Trophoblast cell (in vitro differentiated cells and primary cell): ENCODE data around the gene USB1.

ENCODE experiments used
- DNase-seq, 2 donors: peaks; one replicate each; pipeline ENCODE4 v3.0.0-alpha.2; 2016
- H2AFZ ChIP-seq: 2 replicates; pipeline ENCODE4 v1.6.1; 2013; ENCODE audit warnings: low read length, moderate library complexity, mild to moderate bottlenecking; ENCODE audit not compliant: insufficient read depth, poor library complexity
- H2AK5ac ChIP-seq: 2 replicates; pipeline ENCODE4 v1.6.1; 2013; ENCODE audit warnings: mild to moderate bottlenecking, low read length
- H2BK120ac ChIP-seq: 2 replicates; pipeline ENCODE4 v1.6.1; 2013; ENCODE audit warnings: low read length, mild to moderate bottlenecking, moderate library complexity; ENCODE audit not compliant: insufficient read depth, poor library complexity
- H2BK12ac ChIP-seq: 2 replicates; pipeline ENCODE4 v1.6.1; 2013; ENCODE audit warnings: mild to moderate bottlenecking, low read length, moderate library complexity
- H2BK5ac ChIP-seq: 2 replicates; pipeline ENCODE4 v1.6.1; 2013; ENCODE audit warnings: low read length, low read depth, moderate library complexity, mild to moderate bottlenecking; ENCODE audit not compliant: poor library complexity
- H3K14ac ChIP-seq: 2 replicates; pipeline ENCODE4 v1.6.1; 2013; ENCODE audit warnings: mild to moderate bottlenecking, low read length
- H3K18ac ChIP-seq: 2 replicates; pipeline ENCODE4 v1.6.1; 2013; ENCODE audit warnings: mild to moderate bottlenecking, low read length
- H3K23ac ChIP-seq: 2 replicates; pipeline ENCODE4 v1.6.1; 2013; ENCODE audit warnings: low read length
- H3K27ac ChIP-seq: 2 replicates; pipeline ENCODE4 v1.5.1; 2013; ENCODE audit warnings: low read depth, mild to moderate bottlenecking, inconsistent platforms, low read length, moderate library complexity
- H3K27me3 ChIP-seq: 2 replicates; pipeline ENCODE4 v1.6.1; 2013; ENCODE audit warnings: inconsistent platforms, mild to moderate bottlenecking, low read length, moderate library complexity; ENCODE audit not compliant: insufficient read depth
- H3K36me3 ChIP-seq, 2 experiments: 1 replicate in 1 of 2; 2 replicates in 1 of 2; pipeline ENCODE4 v1.6.1; 2013; ENCODE audit warnings: low read length in 2 of 2, mild to moderate bottlenecking in 2 of 2, moderate library complexity in 1 of 2; ENCODE audit not compliant: insufficient read depth in 2 of 2, control insufficient read depth in 1 of 2
- H3K4ac ChIP-seq: 2 replicates; pipeline ENCODE4 v1.6.1; 2013; ENCODE audit warnings: low read depth, mild to moderate bottlenecking, low read length, moderate library complexity
- H3K4me1 ChIP-seq, 2 experiments: 1 replicate in 1 of 2; 2 replicates in 1 of 2; pipeline ENCODE4 v1.6.1; 2013; ENCODE audit warnings: low read length in 2 of 2, mild to moderate bottlenecking in 2 of 2, moderate library complexity in 1 of 2; ENCODE audit not compliant: insufficient read depth in 2 of 2, control insufficient read depth in 1 of 2
- H3K4me2 ChIP-seq: 2 replicates; pipeline ENCODE4 v1.6.1; 2013; ENCODE audit warnings: inconsistent platforms, mild to moderate bottlenecking, low read length, moderate library complexity
- H3K4me3 ChIP-seq: 2 replicates; pipeline ENCODE4 v1.5.1; 2013; ENCODE audit warnings: mild to moderate bottlenecking, low read depth, low read length, inconsistent platforms
- H3K79me1 ChIP-seq: one replicate; pipeline ENCODE4 v1.6.1; 2013; ENCODE audit warnings: low read length
- H3K79me2 ChIP-seq: 2 replicates; pipeline ENCODE4 v1.6.1; 2013; ENCODE audit warnings: low read length, mild to moderate bottlenecking; ENCODE audit not compliant: control insufficient read depth, insufficient read depth, poor library complexity
- H3K9ac ChIP-seq: 2 replicates; pipeline ENCODE4 v1.6.1; 2013; ENCODE audit warnings: mild to moderate bottlenecking, low read length
- H3K9me3 ChIP-seq: 2 replicates; pipeline ENCODE4 v1.6.1; 2013; ENCODE audit warnings: low read depth, mild to moderate bottlenecking, control low read depth, inconsistent platforms, low read length; ENCODE audit not compliant: insufficient read depth
- H4K12ac ChIP-seq: 2 replicates; pipeline ENCODE4 v1.6.1; 2013; ENCODE audit warnings: low read depth, mild to moderate bottlenecking, low read length, moderate library complexity
- H4K8ac ChIP-seq: 2 replicates; pipeline ENCODE4 v1.6.1; 2013; ENCODE audit warnings: low read depth, mild to moderate bottlenecking, low read length, moderate library complexity
- H4K91ac ChIP-seq: one replicate; pipeline ENCODE4 v1.6.1; 2013; ENCODE audit warnings: low read depth, mild to moderate bottlenecking, low read length, moderate library complexity
- WGBS: extraction: QIAGEN DNeasy Blood & Tissue Kit; methylation state at CpG from one replicate; pipeline ENCODE4 v1.1.7; 2013; ENCODE audit warnings: missing lambda C conversion rate; ENCODE audit not compliant: insufficient read length, insufficient coverage; ENCODE audit errors: extremely low coverage; 5-methylcytosine and 5-hydroxymethylcytosine counted together

The USB1 gene

GRCh38 chr16:58032710-58033293, 31.6 kb downstream of the USB1 start:
- Histone ChIP-seq H3K4me2 (peak overlapping the region; percentile 17), H3K23ac (no peak overlapping the region), H3K4me3 (no peak overlapping the region), H3K79me1 (peaks cover 6% of the 10 kb centered on the region), H3K14ac (peak overlapping the region; percentile 76), H3K9me3 (peaks cover 2% of the 10 kb centered on the region), H3K36me3 (peaks cover 0 to 5% of the 10 kb centered on the region in 2 experiments), H3K27ac (peak overlapping the region; percentile 61), H2AK5ac (peak overlapping the region; percentile 51), H3K4me1 (peaks cover 43 to 52% of the 10 kb centered on the region in 2 experiments), H4K8ac (peak overlapping the region; percentile 47), H2BK12ac (peak overlapping the region; percentile 74), H3K27me3 (no peaks in the 10 kb centered on the region), H3K79me2 (no peaks in the 10 kb centered on the region), H3K4ac (peak overlapping the region; percentile 65), H2AFZ (no peak overlapping the region), H2BK120ac (peak overlapping the region; percentile 56), H4K12ac (peak overlapping the region; percentile 27), H4K91ac (peak overlapping the region; percentile 58), H3K9ac (no peak overlapping the region), H3K18ac (peak overlapping the region; percentile 73), H2BK5ac (peak overlapping the region; percentile 64)
- no peak for DNase-seq
- WGBS: no CpG with 5 or more reads among the region's 15 CpGs

- Histone ChIP-seq H3K4me1 (peaks cover 30 to 38% of the 10 kb centered on the region in 2 experiments), H3K27ac (no peak overlapping the region), H3K4me3 (no peak overlapping the region), H4K8ac (no peak overlapping the region), H4K91ac (no peak overlapping the region), H3K79me2 (no peaks in the 10 kb centered on the region), H2AK5ac (no peak overlapping the region), H3K4ac (no peak overlapping the region), H3K27me3 (no peaks in the 10 kb centered on the region), H3K18ac (no peak overlapping the region), H2BK12ac (no peak overlapping the region), H3K9ac (no peak overlapping the region), H2BK5ac (no peak overlapping the region), H3K14ac (no peak overlapping the region), H2BK120ac (no peak overlapping the region), H3K23ac (no peak overlapping the region), H3K36me3 (peaks cover 8 to 12% of the 10 kb centered on the region in 2 experiments), H3K79me1 (peaks cover 6% of the 10 kb centered on the region), H2AFZ (no peak overlapping the region), H3K4me2 (no peak overlapping the region), H4K12ac (no peak overlapping the region), H3K9me3 (peaks cover 2% of the 10 kb centered on the region)
- no CpG with 5 or more reads among the region's 14 CpGs for WGBS
- no peak for DNase-seq
Measured at GRCh38 chr16:58034128-58034685, 33.0 kb downstream of the USB1 start.

- WGBS: no CpG with 5 or more reads among the region's 11 CpGs
- no peak for DNase-seq
- Histone ChIP-seq H3K79me2 (no peaks in the 10 kb centered on the region), H2BK5ac (no peak overlapping the region), H3K79me1 (peaks cover 6% of the 10 kb centered on the region), H2AK5ac (no peak overlapping the region), H3K27ac (no peak overlapping the region), H3K4ac (no peak overlapping the region), H3K36me3 (peaks cover 10 to 14% of the 10 kb centered on the region in 2 experiments), H4K91ac (no peak overlapping the region), H3K23ac (no peak overlapping the region), H2BK120ac (no peak overlapping the region), H3K9me3 (peaks cover 2% of the 10 kb centered on the region), H3K4me1 (peaks cover 28 to 36% of the 10 kb centered on the region in 2 experiments), H3K9ac (no peak overlapping the region), H4K12ac (no peak overlapping the region), H2AFZ (no peak overlapping the region), H3K4me2 (no peak overlapping the region), H3K27me3 (no peaks in the 10 kb centered on the region), H3K14ac (no peak overlapping the region), H3K4me3 (no peak overlapping the region), H4K8ac (no peak overlapping the region), H3K18ac (no peak overlapping the region), H2BK12ac (no peak overlapping the region)
Measured at GRCh38 chr16:58034774-58035173, 33.6 kb downstream of the USB1 start.

- H3K27me3 ChIP-seq: no peaks in the 10 kb centered on the region
- H3K14ac ChIP-seq: no peak overlapping the region
- H3K4me2 ChIP-seq: no peak overlapping the region
- H3K9me3 ChIP-seq: peaks cover 2% of the 10 kb centered on the region
- H2AFZ ChIP-seq: no peak overlapping the region
- no peak overlapping the region for H4K8ac ChIP-seq
- no peak overlapping the region for H2BK5ac ChIP-seq
- no peak overlapping the region for H3K4me3 ChIP-seq
- H3K79me2 ChIP-seq: no peaks in the 10 kb centered on the region
- H4K12ac ChIP-seq: no peak overlapping the region
- H4K91ac ChIP-seq: no peak overlapping the region
- H2AK5ac ChIP-seq: no peak overlapping the region
- no peak overlapping the region for H3K18ac ChIP-seq
- H3K9ac ChIP-seq: no peak overlapping the region
- DNase-seq: no peak
- no peak overlapping the region for H2BK12ac ChIP-seq
- H3K27ac ChIP-seq: no peak overlapping the region
- peaks cover 26 to 36% of the 10 kb centered on the region in 2 experiments for H3K4me1 ChIP-seq
- H3K23ac ChIP-seq: no peak overlapping the region
- peaks cover 6% of the 10 kb centered on the region for H3K79me1 ChIP-seq
- WGBS: no CpG with 5 or more reads among the region's 14 CpGs
- H2BK120ac ChIP-seq: no peak overlapping the region
- H3K36me3 ChIP-seq: peaks cover 18 to 21% of the 10 kb centered on the region in 2 experiments
- H3K4ac ChIP-seq: no peak overlapping the region
Measured at GRCh38 chr16:58035356-58036170, 34.4 kb downstream of the USB1 start.
